ENCODE results near the gene SMAD7.

GRCh38 chr18:48949606-48950535 lies 894 bp downstream of the SMAD7 start:
- TF ChIP-seq CTCF (IDR thresholded peaks at IDR 0.05): peak in 2 of 6 experiments; percentile 27 to 42
- TF ChIP-seq POLR2A (IDR thresholded peaks at IDR 0.05): peak; percentile 33 to 56
